Measurements from ENCODE around the gene SHISA6.

- TF ChIP-seq JUND (IDR thresholded peaks at IDR 0.05) (no peak), CTCF (IDR thresholded peaks at IDR 0.05; ENCODE audit: low read depth, low read length, missing input control) (no peak), MAX (IDR thresholded peaks at IDR 0.05) (no peak), SP1 (IDR thresholded peaks at IDR 0.05) (no peak), RAD21 (IDR thresholded peaks at IDR 0.05) (no peak), FOXA1 (IDR thresholded peaks at IDR 0.05) (no peak), TAF1 (conservative IDR thresholded peaks at IDR 0.05) (no peak), EGR1 (IDR thresholded peaks at IDR 0.05; ENCODE audit: low read depth in 2 of 2) (no peak), GABPA (IDR thresholded peaks at IDR 0.05 in 1 of 2, conservative IDR thresholded peaks at IDR 0.05 in 1 of 2) (no peak), REST (IDR thresholded peaks at IDR 0.05) (no peak)
These were observed 44.9 kb downstream of the SHISA6 start for GRCh38 chr17:11285946-11286345.

All from liver (tissue), 3 donors.